Ishikawa (cell line): ENCODE data around the gene PCNT.

Experiments used
- CEBPB ChIP-seq: IDR thresholded peaks from 2 replicates; pipeline ENCODE4 v1.6.1; 2012
- CREB1 ChIP-seq: IDR thresholded peaks from 2 replicates; pipeline ENCODE4 v1.6.1; 2012; ENCODE audit warnings: low read depth
- EGR1 ChIP-seq: IDR thresholded peaks from 2 replicates; pipeline ENCODE4 v1.6.1; 2012
- EP300 ChIP-seq: IDR thresholded peaks from 2 replicates; pipeline ENCODE4 v1.6.1; 2012; ENCODE audit warnings: borderline replicate concordance
- FOXM1 ChIP-seq: IDR thresholded peaks from 2 replicates; pipeline ENCODE4 v1.6.1; 2012; ENCODE audit warnings: low read depth, borderline replicate concordance
- NFIC ChIP-seq: IDR thresholded peaks from 2 replicates; pipeline ENCODE4 v1.6.1; 2012
- RAD21 ChIP-seq: IDR thresholded peaks from 2 replicates; pipeline ENCODE4 v1.6.1; 2012; ENCODE audit warnings: low read depth
- TAF1 ChIP-seq: IDR thresholded peaks from 2 replicates; pipeline ENCODE4 v1.6.1; 2012; ENCODE audit warnings: low read depth, mild to moderate bottlenecking
- TCF12 ChIP-seq: IDR thresholded peaks from 2 replicates; pipeline ENCODE4 v1.6.1; 2012; ENCODE audit warnings: low read depth
- TEAD4 ChIP-seq: IDR thresholded peaks from 2 replicates; pipeline ENCODE4 v1.6.1; 2012
- USF1 ChIP-seq: IDR thresholded peaks from 2 replicates; pipeline ENCODE4 v1.6.1; 2012
- YY1 ChIP-seq: IDR thresholded peaks from 2 replicates; pipeline ENCODE4 v1.6.1; 2012; ENCODE audit warnings: low read depth
- ZBTB7A ChIP-seq: IDR thresholded peaks from 2 replicates; pipeline ENCODE4 v1.6.1; 2012; ENCODE audit warnings: low read depth
- TF ChIP-seq, protein P1 (sequence below): IDR thresholded peaks from 2 replicates; pipeline ENCODE4 v1.6.1; 2012; ENCODE audit warnings: low read depth, mild to moderate bottlenecking
- TF ChIP-seq, protein P2 (sequence below): IDR thresholded peaks from 2 replicates; pipeline ENCODE4 v1.6.1; 2012

PCNT gene

GRCh38 chr21:46416551-46416950 lies 92.6 kb downstream of the PCNT start:
- no peak for TF ChIP-seq EGR1
- TF ChIP-seq EP300, result no peak
- no peak for TF ChIP-seq CREB1
- TF ChIP-seq TEAD4, result no peak
- no peak for TF ChIP-seq TCF12
- no peak for TF ChIP-seq CEBPB
- TF ChIP-seq, protein P1, sequence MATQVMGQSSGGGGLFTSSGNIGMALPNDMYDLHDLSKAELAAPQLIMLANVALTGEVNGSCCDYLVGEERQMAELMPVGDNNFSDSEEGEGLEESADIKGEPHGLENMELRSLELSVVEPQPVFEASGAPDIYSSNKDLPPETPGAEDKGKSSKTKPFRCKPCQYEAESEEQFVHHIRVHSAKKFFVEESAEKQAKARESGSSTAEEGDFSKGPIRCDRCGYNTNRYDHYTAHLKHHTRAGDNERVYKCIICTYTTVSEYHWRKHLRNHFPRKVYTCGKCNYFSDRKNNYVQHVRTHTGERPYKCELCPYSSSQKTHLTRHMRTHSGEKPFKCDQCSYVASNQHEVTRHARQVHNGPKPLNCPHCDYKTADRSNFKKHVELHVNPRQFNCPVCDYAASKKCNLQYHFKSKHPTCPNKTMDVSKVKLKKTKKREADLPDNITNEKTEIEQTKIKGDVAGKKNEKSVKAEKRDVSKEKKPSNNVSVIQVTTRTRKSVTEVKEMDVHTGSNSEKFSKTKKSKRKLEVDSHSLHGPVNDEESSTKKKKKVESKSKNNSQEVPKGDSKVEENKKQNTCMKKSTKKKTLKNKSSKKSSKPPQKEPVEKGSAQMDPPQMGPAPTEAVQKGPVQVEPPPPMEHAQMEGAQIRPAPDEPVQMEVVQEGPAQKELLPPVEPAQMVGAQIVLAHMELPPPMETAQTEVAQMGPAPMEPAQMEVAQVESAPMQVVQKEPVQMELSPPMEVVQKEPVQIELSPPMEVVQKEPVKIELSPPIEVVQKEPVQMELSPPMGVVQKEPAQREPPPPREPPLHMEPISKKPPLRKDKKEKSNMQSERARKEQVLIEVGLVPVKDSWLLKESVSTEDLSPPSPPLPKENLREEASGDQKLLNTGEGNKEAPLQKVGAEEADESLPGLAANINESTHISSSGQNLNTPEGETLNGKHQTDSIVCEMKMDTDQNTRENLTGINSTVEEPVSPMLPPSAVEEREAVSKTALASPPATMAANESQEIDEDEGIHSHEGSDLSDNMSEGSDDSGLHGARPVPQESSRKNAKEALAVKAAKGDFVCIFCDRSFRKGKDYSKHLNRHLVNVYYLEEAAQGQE, result no peak
- no peak for TF ChIP-seq NFIC
- TF ChIP-seq TAF1, result no peak
- no peak for TF ChIP-seq YY1
- TF ChIP-seq FOXM1, result no peak
- TF ChIP-seq USF1, result no peak
- no peak for TF ChIP-seq ZBTB7A
- TF ChIP-seq, protein P2, sequence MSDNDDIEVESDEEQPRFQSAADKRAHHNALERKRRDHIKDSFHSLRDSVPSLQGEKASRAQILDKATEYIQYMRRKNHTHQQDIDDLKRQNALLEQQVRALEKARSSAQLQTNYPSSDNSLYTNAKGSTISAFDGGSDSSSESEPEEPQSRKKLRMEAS, result no peak
- TF ChIP-seq RAD21, result no peak

- no peak for TF ChIP-seq TEAD4
- no peak for TF ChIP-seq USF1
- no peak for TF ChIP-seq EGR1
- TF ChIP-seq TAF1, result no peak
- TF ChIP-seq RAD21, result no peak
- TF ChIP-seq FOXM1, result no peak
- TF ChIP-seq, protein P2, result no peak
- no peak for TF ChIP-seq CREB1
- TF ChIP-seq ZBTB7A, result no peak
- TF ChIP-seq YY1, result no peak
- TF ChIP-seq, protein P1, result no peak
- no peak for TF ChIP-seq NFIC
- no peak for TF ChIP-seq TCF12
Observed at GRCh38 chr21:46418265-46418946, 94.5 kb downstream of the PCNT start.

DNA sequence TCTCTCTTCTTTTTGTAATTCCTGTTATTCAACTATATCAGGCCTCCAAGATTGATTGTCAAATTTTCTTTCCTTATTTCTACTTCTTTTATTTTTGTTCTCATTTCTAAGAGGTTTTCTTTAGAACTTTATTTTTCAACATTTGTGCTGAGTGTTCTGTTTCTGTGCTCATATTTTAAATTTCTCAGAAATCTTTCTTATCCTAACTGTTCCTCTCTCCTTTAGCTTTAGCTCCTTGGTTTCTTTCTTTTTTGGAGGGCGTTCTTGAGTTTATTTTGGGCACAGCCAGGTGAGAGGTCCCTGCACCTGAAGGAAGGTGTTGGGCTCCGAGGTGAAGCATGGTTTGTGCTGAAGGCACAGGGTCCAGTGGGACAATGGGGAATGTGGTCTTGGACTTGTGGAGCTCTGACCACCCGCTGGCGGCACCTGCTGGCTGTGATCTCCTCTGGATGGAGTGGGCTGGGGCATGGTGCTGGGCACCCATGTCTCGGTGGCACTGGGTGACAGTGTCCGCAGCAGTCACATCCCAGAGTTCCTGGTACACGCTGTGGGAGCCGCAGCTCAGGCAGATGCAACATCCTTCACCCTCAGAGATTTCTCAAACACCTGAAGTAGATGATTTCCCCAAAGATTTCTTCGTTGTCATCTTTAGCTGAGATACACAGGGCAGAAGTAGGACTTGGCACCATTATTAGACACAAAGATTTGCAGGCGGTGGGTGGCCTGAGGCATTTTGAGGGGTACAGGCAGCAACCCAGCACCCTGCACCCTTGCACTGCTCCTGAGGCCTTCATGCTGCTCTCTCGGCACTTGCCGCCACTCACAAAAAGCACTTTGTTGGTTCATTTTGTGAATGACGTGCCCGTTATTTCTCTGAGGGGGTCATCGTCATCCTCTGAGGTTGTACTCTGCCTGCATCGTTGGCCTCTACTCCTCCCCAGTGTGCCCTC lies 96.6 kb downstream of the PCNT start:
- TF ChIP-seq TEAD4, result no peak
- TF ChIP-seq EGR1, result no peak
- no peak for TF ChIP-seq NFIC
- no peak for TF ChIP-seq USF1
- TF ChIP-seq, protein P1, result no peak
- no peak for TF ChIP-seq YY1
- no peak for TF ChIP-seq CEBPB
- TF ChIP-seq TCF12, result no peak
- TF ChIP-seq ZBTB7A, result no peak
- no peak for TF ChIP-seq TAF1
- TF ChIP-seq CREB1, result no peak
- TF ChIP-seq EP300, result no peak
- no peak for TF ChIP-seq FOXM1
